HCT116 (cell line): Measurements from ENCODE around the gene WSCD1.

Source experiments
- CTCF ChIP-seq, 3 experiments: fragments of 200-600 bp in 1 of 3; sonication (generic) in 1 of 3; IDR thresholded peaks in 2 of 3; conservative IDR thresholded peaks in 1 of 3; 2 replicates each; pipeline ENCODE4 v1.5.1; 2012 to 2017; ENCODE audit warnings: low read depth in 2 of 3, low read length in 2 of 3, antibody characterized with exemption in 1 of 3, borderline replicate concordance in 1 of 3, control low read depth in 1 of 3, mild to moderate bottlenecking in 1 of 3, mixed read lengths in 1 of 3, mixed run types in 1 of 3, moderate library complexity in 1 of 3; ENCODE audit not compliant: insufficient read depth in 1 of 3
- EZH2 ChIP-seq: fragments of 200-600 bp; sonication (generic); IDR thresholded peaks from 2 replicates; pipeline ENCODE4 v1.6.1; 2017; ENCODE audit warnings: antibody characterized with exemption, mixed run types
- POLR2A ChIP-seq: IDR thresholded peaks from 2 replicates; pipeline ENCODE4 v1.7.0; 2011; ENCODE audit warnings: borderline replicate concordance; ENCODE audit not compliant: insufficient read depth, insufficient read length; ENCODE audit errors: extremely low read depth
- POLR2AphosphoS5 ChIP-seq: IDR thresholded peaks from 2 replicates; pipeline ENCODE4 v1.6.1; 2011; ENCODE audit warnings: mild to moderate bottlenecking, low read depth, low read length, moderate library complexity
- SP1 ChIP-seq: IDR thresholded peaks from 2 replicates; pipeline ENCODE4 v1.6.1; 2012; ENCODE audit warnings: low read depth
- SRF ChIP-seq: IDR thresholded peaks from 2 replicates; pipeline ENCODE4 v1.6.1; 2012; ENCODE audit warnings: low read depth

GRCh38 chr17:6043405-6043804, 26.8 kb upstream of the WSCD1 start:
- TF ChIP-seq CTCF (IDR thresholded peaks at IDR 0.05 in 2 of 3, conservative IDR thresholded peaks at IDR 0.05 in 1 of 3; ENCODE audit: borderline replicate concordance in 1 of 3, insufficient read depth in 1 of 3, low read depth in 2 of 3, low read length in 2 of 3) (no peak), SP1 (no peak), EZH2 (no peak), POLR2A (no peak), POLR2AphosphoS5 (no peak), SRF (no peak)
